Suppressor macrophage (primary cell): ENCODE results near the gene AGMO.

ENCODE experiments used
- DNase-seq, 4 experiments: peaks; one replicate each; pipeline ENCODE4 v3.0.0-alpha.2; 2020 to 2022

Gene AGMO

GRCh38 chr7:15396210-15397158, 165.3 kb downstream of the AGMO start:
- no peak for DNase-seq

DNA sequence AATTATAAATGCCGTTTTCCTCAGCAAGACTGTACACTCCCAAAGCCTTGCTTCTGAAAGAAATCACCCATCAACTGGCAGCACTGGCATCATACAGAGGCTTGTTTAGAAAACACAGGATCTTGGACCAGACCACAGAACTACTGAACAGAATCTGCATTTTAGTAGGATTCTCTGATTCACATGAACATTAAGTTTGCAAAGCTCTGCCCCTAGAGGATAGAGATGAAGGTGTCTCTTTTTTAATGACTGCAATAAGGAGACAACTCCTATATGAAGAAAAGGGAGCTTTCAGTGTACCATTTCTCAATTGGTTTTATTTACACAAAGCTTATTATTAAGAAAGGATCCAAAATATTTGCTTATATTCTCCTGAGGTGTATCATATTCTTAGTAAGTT, 172.7 kb downstream of the AGMO start:
- no peak for DNase-seq

- DNase-seq: no peak
These were observed 183.2 kb downstream of the AGMO start for GRCh38 chr7:15378494-15379145.

DNA sequence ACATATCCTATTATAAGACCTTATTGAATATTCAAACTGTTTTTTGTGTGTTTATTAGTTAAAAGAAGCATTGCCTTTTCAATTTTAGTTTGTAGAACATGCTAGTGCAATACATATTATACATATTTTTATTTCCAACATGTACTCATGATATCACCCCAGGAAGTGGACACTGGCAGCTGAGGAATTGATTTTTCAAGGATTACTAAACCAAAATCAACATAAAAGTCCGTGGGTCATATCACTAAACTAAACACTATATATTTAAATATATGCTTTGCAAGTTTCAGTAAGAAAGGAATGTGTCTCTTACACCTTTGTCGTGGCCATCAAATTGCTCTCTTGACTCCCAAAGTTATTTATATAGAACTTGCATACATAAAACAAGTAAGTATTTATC, 185.2 kb downstream of the AGMO start:
- DNase-seq: no peak

GRCh38 chr7:15370441-15370840, 191.4 kb downstream of the AGMO start:
- no peak for DNase-seq

DNA sequence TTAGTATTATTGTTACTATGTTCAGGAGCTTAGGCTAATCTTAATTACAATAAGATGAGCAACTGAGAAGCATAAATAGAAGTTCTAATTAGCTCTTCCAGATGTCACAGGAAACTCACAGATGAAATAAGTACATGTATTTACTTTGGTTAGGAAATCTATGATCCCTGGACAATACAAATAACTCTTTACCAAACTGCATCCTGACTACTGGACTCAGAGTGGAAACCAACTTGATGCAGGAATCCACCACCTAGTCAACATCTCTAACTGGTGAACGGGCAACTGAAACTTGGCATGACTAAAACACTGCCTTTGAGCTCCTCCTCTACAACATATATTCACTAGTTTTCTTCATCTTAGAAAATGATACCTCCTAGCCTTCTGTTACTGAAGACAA, 193.2 kb downstream of the AGMO start:
- no peak for DNase-seq

GRCh38 chr7:15367897-15368296, 193.9 kb downstream of the AGMO start:
- DNase-seq: no peak

DNA sequence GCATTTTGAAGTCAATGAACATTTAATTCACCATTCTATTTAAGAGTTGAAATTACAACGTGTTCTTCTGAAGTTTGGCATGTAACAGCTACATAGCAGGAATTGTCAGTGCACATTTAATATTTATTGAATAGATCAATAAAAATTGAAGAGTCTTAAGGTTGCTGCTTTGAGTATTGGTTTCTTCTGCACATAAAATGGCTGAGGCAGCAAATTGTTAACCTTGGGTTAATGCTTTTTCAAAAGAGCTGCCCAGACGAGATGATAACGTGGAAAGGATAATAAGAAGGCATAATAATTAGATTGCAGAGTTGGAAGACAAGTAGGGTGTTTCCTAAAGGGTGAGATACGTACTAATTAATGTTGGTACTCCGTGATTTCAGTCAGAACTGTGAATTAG, 203.7 kb downstream of the AGMO start:
- no peak for DNase-seq

GRCh38 chr7:15352421-15353206, 209.2 kb downstream of the AGMO start:
- no peak for DNase-seq

- no peak for DNase-seq
These were observed 216.6 kb downstream of the AGMO start for GRCh38 chr7:15345216-15345615.

GRCh38 chr7:15341817-15342216, 220.0 kb downstream of the AGMO start:
- DNase-seq: no peak

DNA sequence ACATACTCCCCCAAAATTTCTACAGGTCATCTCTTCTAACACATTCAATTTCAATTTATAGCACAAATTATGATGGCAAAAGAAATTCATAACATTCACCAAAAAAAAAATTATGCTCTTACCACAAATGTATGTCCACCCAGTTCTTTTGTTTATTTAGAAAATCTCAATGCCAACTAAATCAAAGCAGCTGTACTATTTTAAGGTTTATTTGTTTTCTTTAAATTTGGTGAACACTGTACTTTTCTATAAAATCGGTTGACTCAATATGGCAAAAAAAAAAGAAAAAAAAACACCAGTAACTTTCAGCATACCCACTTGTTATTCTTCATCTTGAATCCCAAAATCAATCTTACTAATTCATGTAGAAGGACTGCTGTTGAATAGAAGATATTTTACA, 225.7 kb downstream of the AGMO start:
- DNase-seq: no peak

DNA sequence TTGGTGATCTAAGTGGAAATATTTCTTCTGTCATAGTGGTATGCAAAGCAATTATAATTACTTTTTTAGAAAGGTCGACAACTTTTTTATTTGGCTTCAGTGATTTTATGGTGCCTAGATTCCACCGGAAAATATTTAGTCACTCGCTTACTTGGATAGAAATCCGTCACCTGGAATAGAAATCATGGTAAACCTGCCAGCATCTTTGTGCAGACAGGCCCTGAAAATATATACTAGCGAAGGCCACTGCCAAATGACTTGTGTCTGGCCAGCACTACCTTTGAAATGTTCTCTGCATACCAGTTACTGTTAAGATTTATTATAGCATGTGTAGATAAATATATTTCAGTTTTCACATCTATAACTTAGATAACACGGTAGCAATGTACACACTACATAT, 226.4 kb downstream of the AGMO start:
- DNase-seq: no peak

GRCh38 chr7:15334536-15335263, 227.1 kb downstream of the AGMO start:
- DNase-seq: no peak

DNA sequence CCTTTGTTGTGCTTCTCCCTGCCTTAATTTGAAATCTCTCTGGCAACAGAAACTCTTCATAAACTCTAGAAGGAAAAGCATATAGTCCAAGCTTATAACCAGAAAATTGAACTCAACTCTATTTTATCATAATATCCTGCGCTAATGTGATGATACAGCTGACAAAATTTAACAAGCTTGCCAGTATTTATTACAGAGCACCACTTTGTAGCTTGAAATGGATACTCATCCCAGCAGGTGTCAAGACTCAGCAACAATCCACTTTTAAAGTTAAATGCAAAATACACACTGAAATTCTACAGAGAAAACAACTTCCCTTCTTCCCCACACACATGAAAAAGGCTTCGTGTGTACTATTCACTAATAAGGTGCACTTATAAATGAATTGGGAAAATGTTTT, 228.9 kb downstream of the AGMO start:
- no peak for DNase-seq

DNA sequence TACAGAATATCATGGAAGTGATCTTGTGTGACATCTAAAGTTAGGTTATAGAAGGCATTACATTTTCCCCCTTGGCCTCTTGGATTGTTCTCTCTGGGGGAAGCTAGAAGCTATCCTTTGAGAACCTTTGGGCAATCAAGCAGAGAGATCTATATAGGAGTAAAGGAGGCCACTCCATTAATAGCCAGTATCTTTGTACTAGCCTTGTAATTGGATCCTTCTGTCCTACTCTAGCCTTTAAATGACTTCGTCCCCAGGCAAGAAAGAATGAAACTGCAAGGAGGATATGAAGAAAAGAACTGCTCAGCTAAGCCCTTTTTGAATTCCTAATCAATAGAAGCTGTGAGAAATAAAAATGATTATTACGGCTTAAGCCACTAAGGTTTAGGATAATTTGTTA, 230.9 kb downstream of the AGMO start:
- DNase-seq: no peak

- no peak for DNase-seq
These were observed 234.8 kb downstream of the AGMO start for GRCh38 chr7:15327001-15327400.

- DNase-seq: peak in 2 of 4 experiments; percentile 13 to 43
These were observed 235.7 kb downstream of the AGMO start for GRCh38 chr7:15326044-15326644.

DNA sequence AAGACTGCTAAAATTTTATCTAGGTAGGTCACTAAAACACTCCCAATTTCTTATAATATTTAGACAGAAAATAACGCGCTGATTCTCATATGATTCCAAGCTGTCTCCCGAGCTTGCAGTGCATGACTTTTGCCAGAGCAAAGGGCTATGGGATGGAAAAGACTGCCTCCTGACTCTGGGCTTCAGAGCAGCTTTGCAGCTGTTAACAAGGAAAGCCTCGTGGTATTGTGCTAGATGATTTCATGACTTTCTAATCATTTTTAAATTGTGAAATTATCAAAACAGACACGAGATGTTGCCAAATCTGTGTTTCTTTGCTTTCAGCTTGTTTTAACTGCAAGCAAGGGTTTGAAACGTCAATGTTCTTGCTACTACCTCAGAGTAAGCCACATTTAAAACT, 238.3 kb downstream of the AGMO start:
- DNase-seq: no peak

- no peak for DNase-seq
These were observed 244.6 kb downstream of the AGMO start for GRCh38 chr7:15317215-15317614.

GRCh38 chr7:15315678-15316077, 246.1 kb downstream of the AGMO start:
- DNase-seq: no peak

DNA sequence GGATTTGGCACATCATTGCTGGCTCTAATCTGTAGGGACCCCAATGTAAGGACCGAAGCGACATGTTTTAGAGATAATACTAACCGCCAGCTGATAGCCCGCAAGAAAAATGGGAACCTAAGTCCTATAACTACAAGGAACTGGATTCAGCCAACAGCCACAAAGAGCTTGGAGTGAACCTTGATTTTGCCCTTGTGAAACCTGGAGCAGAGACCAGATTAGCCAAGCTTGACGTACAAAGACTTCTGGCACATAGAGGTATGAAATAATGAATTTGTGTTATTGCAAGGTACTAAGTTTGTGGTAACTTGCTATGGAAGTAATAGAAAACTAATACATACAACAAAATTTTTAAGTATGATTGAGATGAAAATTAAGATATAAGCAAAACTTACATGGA, 246.9 kb downstream of the AGMO start:
- no peak for DNase-seq
